CD4-positive, alpha-beta T cell treated with Interleukin-4 for 4 hours (primary cell): Measurements from ENCODE around the gene PTRH1.

Experiments
- DNase-seq: peaks from one replicate; pipeline ENCODE4 v3.0.0-alpha.2; 2020

The PTRH1 gene

DNA sequence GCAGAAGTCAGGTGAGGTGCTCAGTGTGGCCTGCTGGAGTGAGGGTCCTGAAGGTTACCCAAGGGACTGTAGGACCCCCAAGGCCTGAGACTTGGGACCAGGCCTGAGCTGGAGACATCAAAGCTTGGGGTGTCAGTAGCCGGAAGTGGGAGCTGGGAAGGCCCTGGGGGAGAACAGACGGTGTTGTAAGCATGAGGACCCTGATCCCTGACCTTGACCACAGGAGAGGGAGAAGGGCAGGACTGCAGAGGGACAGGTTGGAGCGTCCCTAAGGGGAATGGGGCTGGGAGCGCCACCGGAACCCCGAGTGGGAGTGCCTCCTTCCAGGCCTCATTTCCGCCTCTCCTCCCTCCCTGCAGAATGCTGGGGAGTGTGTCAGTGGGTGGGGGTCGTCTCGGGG lies 949 bp upstream of the PTRH1 start:
- no peak for DNase-seq

DNA sequence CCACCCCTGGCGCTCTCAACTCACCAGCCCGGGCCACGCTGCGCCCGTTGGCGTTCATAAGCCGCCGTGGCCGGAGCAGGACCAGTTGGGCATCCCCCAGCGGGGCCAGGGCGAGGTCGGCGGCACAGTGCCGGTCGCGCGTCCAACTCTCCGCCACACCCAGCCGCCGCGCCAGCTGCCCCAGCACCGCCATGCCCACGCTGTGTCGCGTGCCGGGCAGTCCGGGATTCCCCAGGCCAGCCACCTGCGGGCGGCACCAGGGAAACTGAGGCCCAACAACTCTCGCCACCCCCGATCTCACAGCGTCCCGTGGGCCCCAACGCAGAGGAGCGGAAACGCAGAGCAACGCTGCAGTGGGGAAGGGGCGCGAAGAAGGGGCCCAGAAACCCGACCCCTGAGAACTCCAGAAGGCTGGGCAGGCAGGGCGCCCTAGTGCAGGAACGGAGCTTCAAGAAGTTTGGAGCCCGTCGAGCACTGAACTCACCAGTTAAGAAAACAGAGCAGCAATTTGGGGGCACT lies 453 bp downstream of the PTRH1 start:
- DNase-seq, result no peak

DNA sequence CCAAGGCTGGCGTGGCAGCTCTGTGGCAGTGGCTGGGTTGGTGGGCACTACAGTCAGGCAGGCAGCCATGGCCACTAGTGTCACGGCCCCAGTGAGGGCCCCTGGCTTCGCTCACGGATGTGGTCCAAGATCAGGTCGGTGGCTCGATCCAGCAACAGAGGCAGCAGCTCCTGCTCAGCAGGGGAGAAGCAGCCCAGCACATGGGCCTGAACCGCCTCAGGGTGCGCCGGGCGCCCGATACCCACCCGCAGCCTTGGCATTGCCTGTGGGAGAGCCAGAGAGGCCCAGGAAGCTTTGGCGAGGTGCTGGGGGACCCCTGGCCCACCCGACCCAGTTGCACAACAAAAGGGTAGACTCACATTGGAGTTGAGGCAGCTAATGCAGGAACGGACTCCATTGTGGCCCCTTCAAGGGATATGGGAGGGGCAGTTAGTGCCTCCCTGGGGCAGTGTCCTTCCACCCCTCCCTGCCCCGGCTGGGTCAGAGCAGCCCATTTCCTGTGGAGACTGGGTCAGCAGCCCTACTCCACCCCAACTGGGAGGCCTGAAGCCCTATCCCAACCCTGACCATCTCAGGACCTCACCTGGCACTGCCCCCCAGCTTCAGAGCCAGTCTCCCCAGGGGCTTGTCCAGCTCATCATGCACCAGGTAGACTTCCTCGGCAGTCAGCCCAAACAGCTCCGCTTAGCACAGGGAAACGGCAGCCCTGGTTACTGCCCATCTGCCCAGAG lies 1.3 kb downstream of the PTRH1 start:
- DNase-seq, result no peak

DNA sequence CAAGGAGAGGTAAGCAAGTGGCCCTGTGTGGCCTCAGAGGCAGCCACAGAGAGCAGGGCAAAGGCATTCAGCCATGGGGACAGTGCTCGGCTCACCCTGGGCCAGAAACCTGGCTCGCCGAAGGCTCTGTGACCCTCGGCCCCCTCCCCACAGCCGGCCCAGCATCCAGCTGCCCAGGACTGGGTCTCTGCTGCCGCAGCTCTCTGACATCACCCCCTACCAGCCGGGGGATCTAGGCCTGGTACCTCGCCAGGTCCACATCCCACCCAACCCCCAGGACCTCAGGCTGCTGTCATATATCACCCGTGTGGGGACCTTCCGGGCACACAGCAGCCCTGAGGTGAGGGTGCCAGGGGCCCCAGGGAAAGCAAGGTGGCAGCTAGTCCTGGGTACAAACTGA lies 2.6 kb downstream of the PTRH1 start:
- no peak for DNase-seq

DNA sequence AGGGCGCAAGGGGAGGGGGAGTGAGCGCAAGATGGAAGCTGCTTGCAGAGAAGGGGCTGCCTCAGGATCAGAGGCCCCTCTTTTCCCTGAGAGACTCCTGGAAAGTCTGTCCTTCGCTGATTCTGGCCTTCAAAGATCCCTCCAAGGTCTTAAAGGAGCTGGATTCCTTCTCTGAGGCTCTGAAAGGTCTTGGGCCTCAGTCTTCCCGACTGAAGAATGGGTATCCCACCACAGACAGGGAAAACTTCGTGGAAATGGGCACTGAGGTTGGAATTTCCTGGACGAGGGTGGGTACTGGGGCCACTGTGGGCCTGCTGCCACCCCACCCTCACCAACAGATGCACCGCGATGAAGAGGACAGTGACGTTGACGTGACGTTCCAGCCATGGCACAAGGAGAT lies 3.1 kb downstream of the PTRH1 start:
- DNase-seq, result no peak

DNA sequence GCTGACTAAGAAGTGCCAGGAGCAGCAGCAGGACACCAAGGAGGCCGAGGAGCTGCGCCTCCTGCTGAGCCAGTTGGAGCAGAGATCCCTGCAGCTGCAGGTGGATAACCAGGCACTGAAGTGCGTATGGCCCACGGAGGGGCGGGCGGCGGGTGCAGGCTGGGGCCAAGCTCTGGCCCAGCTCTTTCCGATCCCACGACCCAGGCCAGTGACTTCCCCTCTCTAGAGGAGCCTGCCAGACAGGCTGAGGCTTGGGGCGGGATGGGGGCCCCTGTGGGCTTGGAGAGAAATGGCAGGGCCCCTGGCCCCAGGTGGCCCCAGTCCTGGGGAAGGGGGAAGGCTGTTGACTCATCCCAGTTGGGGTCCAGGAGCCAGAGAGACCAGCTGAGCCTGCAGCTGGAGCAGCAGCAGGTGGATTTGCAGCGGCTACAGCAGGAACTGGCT lies 3.6 kb downstream of the PTRH1 start:
- DNase-seq, result no peak

DNA sequence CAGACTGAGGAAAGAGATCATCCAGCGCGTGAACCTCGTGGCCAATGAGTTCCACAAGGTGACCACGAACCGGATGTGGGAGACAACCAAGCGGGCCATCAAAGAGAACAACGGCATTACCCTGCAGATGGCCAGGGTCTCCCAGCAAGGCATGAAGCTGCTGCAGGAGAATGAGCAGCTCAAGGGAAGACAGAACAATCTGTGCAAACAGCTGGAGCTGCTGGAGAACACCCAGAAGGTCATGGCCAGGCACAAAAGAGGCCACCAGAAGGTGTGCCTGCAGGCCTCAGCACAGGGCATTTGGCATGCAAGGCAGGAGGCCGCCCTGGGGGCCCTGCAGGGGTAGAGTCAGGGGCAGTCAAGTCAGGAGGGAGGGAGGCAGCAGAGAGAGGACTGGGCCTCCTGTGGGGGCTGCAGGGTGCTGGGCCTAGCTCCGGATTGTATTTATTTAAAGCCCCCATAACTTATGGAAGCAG lies 4.2 kb downstream of the PTRH1 start:
- DNase-seq, result no peak

DNA sequence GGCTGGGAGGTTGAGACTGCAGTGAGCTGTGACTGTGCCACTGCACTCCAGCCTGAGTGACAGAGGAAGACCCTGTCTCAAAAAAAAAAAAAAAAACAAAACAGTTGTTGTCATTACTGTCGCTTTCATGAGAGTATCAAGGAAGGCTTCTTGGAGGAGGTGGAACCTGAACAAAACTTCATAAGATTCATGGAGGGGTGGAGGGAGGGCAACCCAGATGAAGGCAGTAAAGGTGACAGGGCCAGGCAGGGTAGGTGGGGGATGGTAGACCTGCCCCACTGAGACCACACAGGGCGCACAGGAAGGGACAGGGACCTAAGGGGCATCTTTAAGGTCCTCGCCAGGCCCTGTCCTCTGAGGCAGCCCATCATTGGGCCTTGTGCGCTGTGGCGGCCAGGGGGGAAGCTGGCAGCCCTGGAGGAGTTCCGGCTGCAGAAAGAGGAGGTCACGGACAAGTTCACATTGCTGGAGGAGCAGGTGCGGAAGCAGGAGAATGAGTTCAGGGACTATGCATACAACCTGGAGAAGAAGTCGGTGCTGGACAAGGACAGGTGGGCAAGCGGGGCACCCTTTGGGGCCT lies 5.2 kb downstream of the PTRH1 start:
- no peak for DNase-seq

DNA sequence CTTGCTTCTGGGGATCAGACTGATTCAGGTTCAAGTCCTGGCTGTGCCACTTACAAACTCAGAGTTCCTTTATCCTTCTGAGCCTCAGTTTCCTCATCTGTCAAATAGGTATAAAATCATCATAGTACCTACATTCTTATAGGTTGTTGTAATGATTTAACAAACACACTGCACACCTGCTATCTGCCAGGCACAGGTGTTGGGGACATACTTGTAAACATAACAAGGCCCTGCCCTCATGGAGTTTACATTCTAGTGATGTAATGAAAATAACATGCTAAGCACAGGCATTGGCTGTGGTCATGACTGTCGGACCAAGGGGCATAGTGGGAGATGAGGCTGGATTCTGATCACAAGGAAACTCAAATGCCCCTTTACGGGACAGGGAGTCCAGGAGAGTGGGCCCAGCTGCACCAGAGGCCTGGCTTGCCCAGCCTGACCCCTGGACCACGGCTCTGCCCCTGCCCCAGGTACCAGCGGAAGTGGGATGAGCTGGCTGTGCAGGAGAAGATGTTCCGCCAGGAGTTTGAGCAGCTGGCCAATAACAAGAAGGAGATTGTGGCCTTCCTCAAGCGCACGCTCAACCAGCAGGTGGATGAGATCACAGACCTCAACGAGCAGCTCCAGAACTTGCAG lies 6.4 kb downstream of the PTRH1 start:
- DNase-seq, result no peak

DNA sequence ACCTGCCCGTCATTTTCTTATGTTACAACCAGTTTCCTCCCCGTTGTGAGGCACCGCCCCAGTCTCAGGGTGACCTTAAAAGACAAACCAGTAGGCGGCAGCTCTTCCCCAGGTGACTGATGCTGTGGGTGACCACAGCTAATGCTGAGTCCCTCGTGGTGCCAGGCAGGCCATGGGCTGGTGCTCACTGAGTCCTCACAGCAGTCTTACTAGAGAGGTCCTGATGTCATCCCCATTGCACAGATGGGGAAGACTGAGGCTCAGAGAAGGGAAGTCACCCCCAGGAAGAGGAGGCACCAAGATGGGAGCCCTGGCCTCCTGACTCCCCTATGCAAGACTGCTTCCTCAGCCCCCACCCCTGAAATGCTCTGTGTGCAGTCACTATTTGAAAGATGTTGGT lies 7.7 kb downstream of the PTRH1 start:
- peak; percentile 63 for DNase-seq

DNA sequence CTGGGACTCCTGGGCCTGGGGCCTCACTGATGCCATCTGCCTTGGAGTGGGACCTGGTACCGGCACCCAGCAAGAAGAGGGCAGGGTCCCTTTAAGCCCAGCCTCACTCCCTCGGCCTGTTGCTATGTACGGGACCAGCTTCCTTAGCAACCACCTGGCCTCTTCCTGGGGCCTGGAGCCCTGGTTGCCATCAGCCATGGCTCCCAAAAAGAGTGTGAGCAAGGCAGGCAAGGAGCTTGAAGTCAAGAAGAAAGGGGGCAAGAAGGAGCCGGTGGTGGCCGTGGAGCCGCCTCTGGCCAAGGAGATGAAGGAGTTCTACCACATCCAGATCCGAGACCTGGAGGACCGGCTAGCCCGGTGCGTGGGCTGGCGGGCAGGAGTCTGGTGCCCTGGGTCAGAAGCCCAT lies 8.6 kb downstream of the PTRH1 start, which contains the start of gene CFAP157:
TSS of gene CFAP157 (plus strand) at position 153 of the 406 bp plus-strand sequence. CDS start at position 197, 44 bp downstream.
- DNase-seq, result no peak

DNA sequence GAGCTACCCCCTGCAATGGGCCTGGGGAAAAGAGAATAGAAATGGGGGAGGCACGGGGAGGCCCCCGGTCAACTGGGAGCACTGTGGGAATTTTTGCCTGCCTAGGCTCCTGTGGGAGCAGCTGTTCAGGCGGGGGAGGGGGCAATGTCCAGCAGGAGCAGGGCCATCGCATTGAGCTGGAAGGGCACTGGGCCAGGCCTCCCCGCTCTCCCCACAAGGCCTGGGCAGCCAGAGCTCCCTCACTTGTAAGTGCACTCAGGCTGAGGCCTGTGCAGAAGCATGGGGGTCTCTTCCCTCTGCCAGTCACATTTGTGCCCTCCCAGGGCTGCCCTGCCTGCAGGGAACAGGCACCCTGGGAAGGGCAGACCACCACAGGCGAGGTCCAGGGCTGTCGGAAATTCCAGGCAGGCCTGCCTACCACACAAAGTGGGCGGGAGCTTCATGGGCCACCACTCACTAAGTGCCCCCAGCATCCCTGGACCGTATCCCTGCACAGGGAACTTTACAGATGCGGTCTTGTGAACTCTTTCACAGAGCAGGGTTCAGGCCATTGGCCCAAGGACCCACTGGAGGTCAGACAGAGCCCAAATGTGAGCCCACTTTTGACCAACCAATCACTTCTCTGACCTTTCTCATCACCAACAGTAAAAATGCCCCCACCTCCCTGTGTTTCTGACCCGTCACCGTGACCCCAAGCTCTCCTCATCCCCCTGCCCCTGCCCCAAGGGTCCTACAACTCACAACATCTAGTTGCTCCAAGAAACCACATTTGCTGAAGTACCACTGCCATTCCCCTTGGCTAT lies 9.7 kb downstream of the PTRH1 start:
- DNase-seq, result no peak

DNA sequence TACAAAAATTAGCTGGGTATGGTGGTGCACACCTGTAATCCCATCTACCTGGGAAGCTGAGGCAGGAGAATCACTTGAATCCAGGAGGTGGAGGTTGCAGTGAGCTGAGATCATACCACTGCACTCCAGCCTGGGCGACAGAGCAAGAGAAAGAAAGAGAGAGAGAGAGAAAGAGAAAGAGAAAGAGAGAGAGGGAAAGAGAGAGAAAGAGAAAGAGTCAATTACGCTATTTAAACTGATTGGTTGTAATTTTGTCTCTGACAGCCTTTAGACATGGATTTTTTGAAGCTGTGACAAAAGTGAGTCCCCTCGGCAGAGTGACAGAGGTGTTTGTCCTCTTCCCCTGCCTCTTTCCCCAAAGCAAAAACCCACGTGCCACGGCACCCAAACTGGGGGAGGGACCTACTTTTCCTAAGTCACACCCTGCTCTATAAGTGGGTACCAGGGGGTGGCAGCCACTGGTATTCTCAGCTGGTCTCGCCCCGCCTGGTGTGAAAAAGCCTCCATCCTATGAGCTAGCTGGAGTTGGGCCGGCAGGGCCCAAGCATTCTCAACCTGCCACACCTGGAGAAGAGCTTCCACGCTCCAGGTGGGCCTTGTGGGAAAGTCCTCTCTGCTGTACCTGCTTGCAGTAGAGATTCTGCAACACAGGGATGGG lies 12.0 kb downstream of the PTRH1 start:
- no peak for DNase-seq

DNA sequence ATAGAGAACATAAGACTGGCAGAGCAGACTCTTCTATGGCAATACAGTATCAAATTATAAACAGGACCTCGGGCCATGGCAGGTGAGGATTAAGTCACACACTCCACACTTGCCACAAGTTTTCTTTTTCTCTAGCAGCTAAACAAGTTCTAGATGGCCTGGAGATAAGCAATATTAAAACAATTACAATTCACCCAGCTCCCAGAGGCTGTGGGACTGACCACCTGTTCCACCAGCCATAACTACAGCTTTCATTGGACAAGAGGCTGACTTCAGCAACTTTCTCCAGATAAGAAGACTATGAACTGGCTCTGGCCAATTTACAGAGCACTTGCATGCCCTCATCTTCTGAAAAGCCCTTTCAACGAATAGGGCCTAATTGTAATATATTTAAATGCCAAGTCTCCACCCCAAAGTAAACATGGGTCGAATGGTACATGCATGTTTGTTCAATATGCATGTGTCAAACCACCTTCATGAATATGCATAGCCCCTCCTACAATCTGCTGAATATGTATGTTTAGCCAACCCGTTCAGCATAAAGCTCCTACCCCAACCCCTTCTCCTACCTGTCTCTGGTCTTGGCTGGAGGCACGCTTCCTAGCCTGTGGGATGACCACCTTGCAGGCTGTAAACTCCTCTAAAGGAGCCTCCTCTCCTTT lies 14.7 kb downstream of the PTRH1 start:
- DNase-seq, result no peak

DNA sequence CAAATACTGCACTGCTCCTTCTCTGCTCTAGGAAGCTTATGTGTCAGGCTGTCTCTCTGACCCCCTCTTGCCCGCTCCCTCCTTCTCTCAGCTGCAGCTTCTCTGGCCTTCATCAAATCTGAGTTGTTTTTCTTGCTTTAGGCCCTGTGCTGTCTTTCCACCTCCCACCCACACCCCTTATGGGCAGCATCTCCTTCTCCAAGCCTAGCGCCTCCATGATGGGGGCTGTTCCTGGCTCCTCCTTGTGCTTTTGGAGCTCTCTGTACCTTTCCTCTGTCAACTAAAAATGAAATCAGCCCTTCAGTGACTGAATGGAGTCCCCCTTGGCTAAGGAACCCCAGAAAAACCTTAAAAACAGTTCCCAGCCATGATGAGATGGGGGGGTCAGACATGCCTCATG lies 15.3 kb downstream of the PTRH1 start:
- DNase-seq, result no peak

DNA sequence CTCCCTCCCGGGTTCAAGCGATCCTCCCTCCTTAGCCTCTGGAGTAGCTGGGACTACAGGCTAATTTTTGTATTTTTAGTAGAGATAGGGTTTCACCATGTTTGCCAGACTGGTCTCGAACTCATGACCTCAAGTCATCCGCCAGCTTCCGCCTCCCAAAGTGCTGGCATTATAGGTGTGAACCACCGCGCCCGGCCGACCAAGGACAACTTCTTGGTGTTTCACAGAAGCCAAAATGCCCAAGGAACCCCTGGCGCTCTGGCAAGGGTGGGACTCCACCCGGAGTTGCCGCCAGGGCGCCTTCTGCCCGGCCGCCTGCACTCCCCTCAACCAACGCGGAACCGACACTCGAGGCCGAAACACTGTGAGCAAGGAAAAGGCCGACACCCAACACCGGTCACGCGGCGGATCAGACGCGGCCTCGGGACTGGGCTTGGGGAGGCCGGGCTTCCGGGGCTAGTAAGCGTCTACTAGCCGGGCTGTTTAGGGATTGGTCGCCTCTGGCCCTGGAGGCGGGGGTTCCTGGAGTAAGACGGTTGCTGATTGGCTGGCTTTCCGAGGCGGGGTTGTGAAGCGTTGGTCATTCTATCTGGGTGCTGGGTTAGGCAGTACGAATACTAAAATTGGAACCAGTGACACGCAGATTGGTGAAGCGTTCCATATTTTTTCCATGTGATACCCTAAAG lies 16.3 kb downstream of the PTRH1 start:
- DNase-seq, result peak; percentile 89

DNA sequence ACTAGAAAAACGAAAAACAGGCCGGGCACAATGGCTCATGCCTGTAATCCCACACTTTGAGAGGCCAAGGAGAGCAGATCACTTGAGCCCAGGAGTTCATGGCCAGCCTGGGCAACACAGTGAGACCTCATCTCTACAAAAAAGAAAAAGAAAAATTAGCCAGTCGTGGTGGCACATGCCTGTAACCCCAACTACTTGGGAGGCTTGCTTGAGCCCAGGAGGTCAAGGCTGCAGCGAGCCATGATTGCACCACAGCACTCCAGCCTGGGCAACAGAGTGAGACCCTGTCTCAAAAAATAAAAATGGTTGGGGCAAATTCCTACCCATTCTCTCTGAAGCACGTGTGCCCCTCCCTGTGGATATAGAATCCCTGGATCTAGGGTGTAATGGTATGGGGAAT lies 17.1 kb downstream of the PTRH1 start:
- no peak for DNase-seq

DNA sequence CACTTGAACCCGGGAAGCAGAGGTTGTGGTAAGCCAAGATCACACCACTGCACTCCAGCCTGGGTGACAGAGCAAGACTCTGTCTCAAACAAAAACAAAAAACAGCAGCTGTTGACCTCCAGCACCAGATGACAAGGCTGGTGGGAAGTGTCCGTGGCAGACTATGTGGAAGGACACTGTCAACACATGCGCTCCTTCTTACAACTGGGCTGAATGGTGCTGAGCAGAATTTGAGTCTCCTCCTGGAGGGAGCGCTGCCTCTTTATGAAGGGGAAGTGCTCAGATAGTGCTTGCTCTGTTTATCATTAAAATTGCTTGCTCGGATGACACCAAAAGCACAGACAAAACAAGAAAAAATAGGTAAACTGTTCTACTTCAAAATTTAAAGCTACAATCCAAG lies 17.9 kb downstream of the PTRH1 start:
- DNase-seq, result no peak

DNA sequence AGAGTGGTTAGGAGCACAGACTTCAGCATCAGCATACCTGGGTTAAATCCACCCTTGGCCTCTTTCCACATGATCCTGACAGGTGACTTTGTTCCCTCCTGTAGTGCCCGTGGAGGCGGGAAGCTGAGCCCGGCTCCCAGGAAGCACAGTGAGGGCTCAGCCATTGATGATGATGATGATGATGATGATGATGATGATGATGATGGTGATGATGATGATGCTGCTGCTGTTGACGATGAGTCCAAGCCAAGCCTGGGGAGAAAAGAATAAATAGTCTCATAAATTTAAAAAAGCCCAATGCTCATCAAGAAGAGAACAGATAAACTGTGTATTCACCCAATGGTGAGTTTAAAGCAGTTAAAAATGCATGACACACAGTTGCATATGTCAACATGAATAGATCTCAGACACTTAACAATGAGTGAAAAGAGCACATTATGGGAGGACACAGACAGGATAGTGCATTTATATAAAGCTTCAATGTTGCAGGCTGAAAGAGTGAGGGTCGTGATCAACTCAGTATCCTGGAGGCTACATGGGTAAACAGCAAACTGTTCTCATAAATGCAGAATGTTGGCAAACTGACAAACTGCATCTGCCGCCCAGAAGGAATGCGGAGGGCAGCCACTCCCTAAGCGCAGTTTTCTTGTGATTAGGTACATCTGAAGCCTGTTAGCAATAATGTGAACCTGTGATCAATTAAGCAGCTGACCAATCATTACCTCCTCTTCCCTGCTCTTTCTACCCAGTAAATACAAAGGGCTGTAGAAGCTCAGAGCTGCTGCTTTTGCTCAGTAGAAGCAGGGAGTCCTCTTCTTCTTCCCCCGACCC lies 20.4 kb downstream of the PTRH1 start:
- DNase-seq, result no peak

DNA sequence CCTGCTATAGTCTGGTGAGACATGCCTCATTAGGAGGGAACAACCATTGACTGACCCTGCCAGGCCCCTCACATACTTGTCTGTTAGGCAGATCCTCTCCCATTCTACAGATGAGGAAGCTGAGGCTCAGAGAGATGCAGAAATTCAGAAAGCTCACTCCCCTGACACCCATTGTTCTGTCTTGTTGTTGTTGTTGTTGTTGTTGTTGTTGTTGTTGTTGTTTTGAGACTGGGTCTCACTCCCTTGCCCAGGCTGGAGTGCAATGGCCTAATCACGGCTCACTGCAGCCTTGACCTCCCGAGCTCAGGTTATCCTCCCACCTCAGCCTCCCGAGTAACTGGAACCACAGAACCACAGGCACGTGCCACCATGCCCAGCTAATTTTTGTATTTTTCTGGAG lies 21.8 kb downstream of the PTRH1 start:
- DNase-seq, result no peak
